Measurements from ENCODE around the gene LAMP1.

- TF ChIP-seq CTCF (IDR thresholded peaks at IDR 0.05), result peak; percentile 36
- TF ChIP-seq EZH2 (IDR thresholded peaks at IDR 0.05; ENCODE audit: borderline replicate concordance, insufficient read depth, low read depth, low read length, poor library complexity, severe bottlenecking), result no peak
Measured at GRCh38 chr13:113275387-113275786, 21.7 kb upstream of the LAMP1 start.
